GM11168 (cell line): ENCODE measurements around the gene HSPB6.
"Not testable (repeated sequence)": the region's sequence is repeated elsewhere in the genome, so short reads cannot be mapped to it uniquely, and the experiment has no call there.

ENCODE experiments used
- in situ Hi-C: fragments of 300-500 bp; cut with MboI; formaldehyde crosslinking; loops from one replicate; pipeline ENCODE4 v1.12.0; 2022; ENCODE audit warnings: low sequenced_read_pairs; ENCODE audit not compliant: unreplicated experiment

The HSPB6 gene

GRCh38 chr19:35756377-35757230 is at the start of gene HSPB6:
TSS of gene HSPB6 (minus strand) at chr19:35757029. CDS start at chr19:35757008, 21 bp downstream.
- in situ Hi-C loops, result no loop called here

GRCh38 chr19:35806597-35806996 is 49.8 kb upstream of the HSPB6 start:
- in situ Hi-C loops, result no loop called here

GRCh38 chr19:35805526-35806102 is 48.8 kb upstream of the HSPB6 start:
- in situ Hi-C loops, result no loop called here

- in situ Hi-C loops, result no loop called here
These were observed 45.0 kb upstream of the HSPB6 start for GRCh38 chr19:35801828-35802227.

- in situ Hi-C loops, result no loop called here
These were observed 40.8 kb upstream of the HSPB6 start for GRCh38 chr19:35797663-35798062.

GRCh38 chr19:35796645-35797542 is 40.1 kb upstream of the HSPB6 start:
- in situ Hi-C loops, result no loop called here

GRCh38 chr19:35795564-35795963 is 38.7 kb upstream of the HSPB6 start:
- in situ Hi-C loops, result not testable (repeated sequence)

- in situ Hi-C loops, result no loop called here
These were observed 36.7 kb upstream of the HSPB6 start for GRCh38 chr19:35793381-35794165.

- in situ Hi-C loops, result no loop called here
These were observed 36.1 kb upstream of the HSPB6 start for GRCh38 chr19:35792888-35793287.

GRCh38 chr19:35792312-35792711 is 35.5 kb upstream of the HSPB6 start:
- in situ Hi-C loops, result no loop called here

- in situ Hi-C loops, result no loop called here
These were observed 35.0 kb upstream of the HSPB6 start for GRCh38 chr19:35791814-35792279.

- in situ Hi-C loops, result no loop called here
These were observed 34.4 kb upstream of the HSPB6 start for GRCh38 chr19:35790981-35791813.

GRCh38 chr19:35789978-35790944 is 33.4 kb upstream of the HSPB6 start:
- in situ Hi-C loops, result no loop called here

GRCh38 chr19:35789195-35789977 is 32.6 kb upstream of the HSPB6 start:
- in situ Hi-C loops, result no loop called here

- in situ Hi-C loops, result no loop called here
These were observed 31.6 kb upstream of the HSPB6 start for GRCh38 chr19:35788205-35788960.

GRCh38 chr19:35787227-35787799 is 30.5 kb upstream of the HSPB6 start:
- in situ Hi-C loops, result no loop called here
